Measurements from ENCODE around the gene AMACR. TPM values are rescaled to one million over a fixed set of nuclear protein-coding genes. Genes with fewer than 3 reads are reported as not detected.

AMACR gene
- total RNA-seq = 6.0 and 6.5 TPM in 2 replicates

DNA sequence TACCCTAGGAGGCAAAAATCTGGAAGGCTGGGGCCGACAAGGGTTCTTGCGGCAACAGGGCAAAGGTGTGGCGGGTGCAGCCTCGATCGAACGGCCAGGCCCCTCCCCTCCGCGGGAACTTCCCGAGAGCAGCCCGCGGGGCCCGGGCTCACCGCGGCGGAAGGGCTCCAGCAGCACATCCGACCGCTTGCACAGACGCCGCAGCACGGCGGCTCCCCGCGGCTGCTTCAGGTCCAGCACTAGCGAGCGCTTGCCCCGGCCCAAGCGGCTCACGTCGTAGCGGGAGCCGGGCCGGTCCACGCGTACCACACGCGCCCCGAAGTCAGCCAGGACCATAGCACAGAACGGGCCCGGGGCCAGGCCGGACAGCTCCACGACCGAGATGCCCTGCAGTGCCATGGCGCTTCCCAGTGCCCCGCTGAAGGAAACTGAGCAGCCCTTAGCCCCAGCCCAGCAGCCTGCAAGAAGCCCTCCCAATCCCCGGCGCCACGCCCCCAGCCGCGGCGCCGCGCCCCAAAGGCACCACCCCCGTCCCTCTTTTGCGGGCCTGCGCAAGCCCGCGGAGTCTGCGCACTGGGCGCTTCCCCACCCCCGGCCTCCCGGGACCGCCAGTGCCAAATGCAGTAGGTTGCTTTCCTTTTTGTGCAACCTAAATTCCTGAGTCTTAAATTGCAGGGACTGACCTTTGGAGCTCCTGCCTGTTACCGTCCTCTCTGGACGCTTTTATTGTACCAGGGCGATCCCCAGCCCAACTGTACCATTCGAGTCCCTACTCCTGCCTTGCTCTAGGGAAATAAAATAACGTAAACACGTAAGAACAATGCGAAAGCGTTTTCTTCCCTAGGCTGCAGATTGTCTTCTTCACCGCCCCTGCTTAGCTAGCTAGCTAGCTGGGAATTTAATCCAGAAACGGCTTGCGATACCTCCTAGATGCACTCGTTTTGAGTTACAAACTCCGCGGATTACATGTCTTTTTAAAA is at the start of gene AMACR:
Gene AMACR (minus strand): TSS at position 430 of the 980 bp plus-strand sequence. CDS start 31 bp downstream, at position 399.
- CTCF ChIA-PET = no interaction called here
- Mint-ChIP-seq H3K27me3 (no peaks in the 10 kb centered on the region), H3K9me3 (no peaks in the 10 kb centered on the region), H3K27ac (peak within 1 kb of the TSS; percentile 91), H3K4me1 (peaks cover 23% of the 10 kb centered on the region), H3K4me3 (peak within 1 kb of the TSS; percentile 95), H3K36me3 (ENCODE audit: low read depth) (peaks cover 25% of the 10 kb centered on the region)
- intact Hi-C loops (cut with micrococcal nuclease) = loop anchor here (1.0 to 5.0 kb wide), 6 partner anchors 11 to 1421 kb away; partner anchors contain the start of genes DNAJC21, RXFP3, SUB1 and TARS1
- ATAC-seq (ENCODE audit: low read depth) (peak; percentile 92), DNase-seq (peak; percentile 90)
- POLR2A ChIA-PET = interaction anchor here (1.4 to 1.5 kb wide), 4 partner anchors 567 to 922 kb away, joined by 3 to 11 read pairs (median 6); partner anchors contain the start of genes BRIX1, DNAJC21, RAD1 and TARS1
- TF ChIP-seq, protein P1, sequence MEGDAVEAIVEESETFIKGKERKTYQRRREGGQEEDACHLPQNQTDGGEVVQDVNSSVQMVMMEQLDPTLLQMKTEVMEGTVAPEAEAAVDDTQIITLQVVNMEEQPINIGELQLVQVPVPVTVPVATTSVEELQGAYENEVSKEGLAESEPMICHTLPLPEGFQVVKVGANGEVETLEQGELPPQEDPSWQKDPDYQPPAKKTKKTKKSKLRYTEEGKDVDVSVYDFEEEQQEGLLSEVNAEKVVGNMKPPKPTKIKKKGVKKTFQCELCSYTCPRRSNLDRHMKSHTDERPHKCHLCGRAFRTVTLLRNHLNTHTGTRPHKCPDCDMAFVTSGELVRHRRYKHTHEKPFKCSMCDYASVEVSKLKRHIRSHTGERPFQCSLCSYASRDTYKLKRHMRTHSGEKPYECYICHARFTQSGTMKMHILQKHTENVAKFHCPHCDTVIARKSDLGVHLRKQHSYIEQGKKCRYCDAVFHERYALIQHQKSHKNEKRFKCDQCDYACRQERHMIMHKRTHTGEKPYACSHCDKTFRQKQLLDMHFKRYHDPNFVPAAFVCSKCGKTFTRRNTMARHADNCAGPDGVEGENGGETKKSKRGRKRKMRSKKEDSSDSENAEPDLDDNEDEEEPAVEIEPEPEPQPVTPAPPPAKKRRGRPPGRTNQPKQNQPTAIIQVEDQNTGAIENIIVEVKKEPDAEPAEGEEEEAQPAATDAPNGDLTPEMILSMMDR (IDR thresholded peaks at IDR 0.05) = no peak

DNA sequence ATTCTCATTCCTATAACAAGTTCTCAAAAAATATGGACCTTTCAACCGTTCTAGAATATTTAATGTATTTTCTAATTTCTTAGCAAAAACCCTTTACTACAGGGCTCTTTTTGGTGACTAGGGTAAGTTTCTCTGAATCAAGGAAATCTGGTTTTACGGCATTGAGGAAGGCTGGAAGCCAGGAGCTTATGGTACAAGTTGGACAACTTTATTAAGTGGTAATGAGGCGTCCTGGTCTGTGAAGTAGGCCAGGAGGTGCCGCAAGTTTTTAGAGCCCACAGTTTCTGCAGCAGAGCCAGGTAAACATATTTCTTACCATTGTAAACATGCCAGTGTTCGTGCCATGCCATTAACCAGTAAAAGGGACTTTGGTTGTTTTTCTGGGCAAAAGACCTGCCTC is 49.7 kb upstream of the AMACR start:
- DNase-seq (no peak), ATAC-seq (ENCODE audit: low read depth) (no peak)
- CTCF ChIA-PET = interaction anchor here (0.5 kb wide), 1 partner anchor 61 kb away, joined by 3 read pairs; no protein-coding TSS in a partner anchor
- TF ChIP-seq, protein P1 (IDR thresholded peaks at IDR 0.05) = no peak
- intact Hi-C loops (cut with micrococcal nuclease) = no loop called here
- Mint-ChIP-seq H3K9me3 (peaks cover 5% of the 10 kb centered on the region), H3K36me3 (ENCODE audit: low read depth) (peaks cover 29% of the 10 kb centered on the region), H3K4me1 (no peaks in the 10 kb centered on the region), H3K27me3 (no peaks in the 10 kb centered on the region), H3K4me3 (no peak overlapping the region), H3K27ac (no peak overlapping the region)
- POLR2A ChIA-PET = no interaction called here

DNA sequence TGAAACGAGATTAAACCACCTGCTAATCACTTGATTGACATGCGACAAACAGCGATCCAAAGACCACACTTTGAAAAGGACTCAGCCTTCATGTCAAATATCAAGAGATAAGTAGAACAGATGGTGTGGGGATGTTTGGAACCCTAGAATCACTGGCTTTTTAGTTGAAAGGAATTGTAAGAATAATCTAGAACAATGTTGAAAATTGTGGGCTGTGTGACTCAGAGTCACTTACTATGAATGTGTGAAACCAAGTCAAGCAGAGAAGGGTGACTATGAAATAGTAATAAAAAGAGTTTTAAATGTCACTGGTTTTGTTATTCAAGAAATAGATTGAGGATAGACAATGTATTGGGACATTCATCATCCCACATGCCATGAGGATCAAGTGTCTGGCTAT is 49.3 kb upstream of the AMACR start:
- no peaks in the 10 kb centered on the region for H3K27me3 Mint-ChIP-seq
- TF ChIP-seq, protein P1 (IDR thresholded peaks at IDR 0.05) = no peak
- no peaks in the 10 kb centered on the region for H3K4me1 Mint-ChIP-seq
- POLR2A ChIA-PET = no interaction called here
- DNase-seq (no peak), ATAC-seq (ENCODE audit: low read depth) (no peak)
- H3K36me3 Mint-ChIP-seq (ENCODE audit: low read depth) = peaks cover 25% of the 10 kb centered on the region
- peaks cover 4% of the 10 kb centered on the region for H3K9me3 Mint-ChIP-seq
- intact Hi-C loops (cut with micrococcal nuclease) = no loop called here
- H3K27ac Mint-ChIP-seq = no peak overlapping the region
- H3K4me3 Mint-ChIP-seq = no peak overlapping the region
- CTCF ChIA-PET = no interaction called here

DNA sequence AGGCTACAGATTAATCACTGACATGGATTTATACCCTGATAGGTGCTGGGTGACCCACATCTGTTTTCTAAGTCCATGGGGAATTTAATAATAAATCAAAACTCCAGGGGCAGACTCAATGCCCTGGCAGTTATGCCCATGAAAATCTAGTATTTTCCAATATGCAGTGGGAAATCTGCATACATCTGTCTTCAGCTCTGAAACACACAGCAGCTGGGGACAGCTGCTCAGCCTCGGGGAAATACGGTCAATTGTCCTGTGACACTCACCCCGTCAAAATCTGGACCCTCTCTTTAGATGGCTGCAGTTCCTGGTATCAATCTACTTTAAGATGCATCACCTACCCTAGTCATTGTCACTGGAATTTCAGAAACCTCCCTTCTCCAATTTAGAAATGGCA is 47.8 kb upstream of the AMACR start:
- no peaks in the 10 kb centered on the region for H3K9me3 Mint-ChIP-seq
- no peak overlapping the region for H3K27ac Mint-ChIP-seq
- POLR2A ChIA-PET = no interaction called here
- no peaks in the 10 kb centered on the region for H3K4me1 Mint-ChIP-seq
- DNase-seq = no peak
- H3K4me3 Mint-ChIP-seq = no peak overlapping the region
- H3K36me3 Mint-ChIP-seq (ENCODE audit: low read depth) = peaks cover 27% of the 10 kb centered on the region
- CTCF ChIA-PET = no interaction called here
- ATAC-seq (ENCODE audit: low read depth) = no peak
- TF ChIP-seq, protein P1 (IDR thresholded peaks at IDR 0.05) = no peak
- intact Hi-C loops (cut with micrococcal nuclease) = no loop called here
- H3K27me3 Mint-ChIP-seq = no peaks in the 10 kb centered on the region

DNA sequence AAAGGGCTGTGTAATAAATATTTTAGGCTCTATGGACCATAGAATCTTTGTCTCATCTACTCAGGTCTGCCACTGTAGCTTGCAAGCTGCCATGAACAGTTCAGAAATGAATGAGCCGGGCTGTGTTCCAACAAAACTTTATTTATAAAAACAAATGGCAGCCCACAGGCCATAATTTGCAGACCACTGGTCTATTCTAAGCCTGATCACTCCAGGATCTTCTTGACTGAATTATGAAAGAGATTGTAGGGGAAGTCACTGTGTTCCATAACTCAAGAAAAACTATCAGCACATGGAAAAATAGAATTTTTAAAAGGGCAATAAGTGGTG is 46.5 kb upstream of the AMACR start:
- Mint-ChIP-seq H3K36me3 (ENCODE audit: low read depth) (peaks cover 32% of the 10 kb centered on the region), H3K4me1 (no peaks in the 10 kb centered on the region), H3K27me3 (no peaks in the 10 kb centered on the region), H3K9me3 (no peaks in the 10 kb centered on the region), H3K27ac (no peak overlapping the region), H3K4me3 (no peak overlapping the region)
- ChIA-PET POLR2A (no interaction called here), CTCF (no interaction called here)
- TF ChIP-seq, protein P1 (IDR thresholded peaks at IDR 0.05) = no peak
- intact Hi-C loops (cut with micrococcal nuclease) = no loop called here
- ATAC-seq (ENCODE audit: low read depth) (no peak), DNase-seq (no peak)

Measured in activated B cell treated with CpG ODN at 0.5 μM for 24 hours (primary cell).